NT2/D1 (cell line): ENCODE measurements around the gene WDR64.

Source experiments
- DNase-seq: peaks from one replicate; pipeline ENCODE4 v3.0.0-alpha.2; 2011; ENCODE audit warnings: low read depth, low spot score
- H3K27me3 ChIP-seq: 2 replicates; pipeline ENCODE4 v1.6.0; 2011; ENCODE audit warnings: mild to moderate bottlenecking; ENCODE audit not compliant: insufficient read length, insufficient read depth
- H3K36me3 ChIP-seq: 2 replicates; pipeline ENCODE4 v1.6.1; 2011; ENCODE audit warnings: mild to moderate bottlenecking, low read length, mixed read lengths; ENCODE audit not compliant: insufficient read depth, insufficient read length
- H3K4me1 ChIP-seq: 2 replicates; pipeline ENCODE4 v1.5.1; 2011; ENCODE audit not compliant: insufficient read depth, insufficient read length
- H3K4me3 ChIP-seq: 2 replicates; pipeline ENCODE4 v1.5.1; 2011; ENCODE audit warnings: low read depth; ENCODE audit not compliant: insufficient read length
- H3K9ac ChIP-seq: 2 replicates; pipeline ENCODE4 v1.6.0; 2011; ENCODE audit warnings: low read depth; ENCODE audit not compliant: insufficient read length
- H3K9me3 ChIP-seq: 2 replicates; pipeline ENCODE4 v1.5.1; 2011; ENCODE audit warnings: mild to moderate bottlenecking, low read length; ENCODE audit not compliant: insufficient read depth
- SUZ12 ChIP-seq: IDR thresholded peaks from 2 replicates; pipeline ENCODE4 v1.6.1; 2011; ENCODE audit not compliant: insufficient read length, insufficient read depth; ENCODE audit errors: extremely low read depth
- YY1 ChIP-seq: IDR thresholded peaks from 2 replicates; pipeline ENCODE4 v1.6.1; 2011; ENCODE audit not compliant: insufficient read length, insufficient read depth
- ZNF274 ChIP-seq: IDR thresholded peaks from 2 replicates; pipeline ENCODE4 v1.6.1; 2011; ENCODE audit warnings: mild to moderate bottlenecking, low read depth, low read length

The WDR64 gene

GRCh38 chr1:241611063-241611462 lies 41.0 kb upstream of the WDR64 start:
- H3K4me3 ChIP-seq: no peak overlapping the region
- H3K4me1 ChIP-seq: no peaks in the 10 kb centered on the region
- H3K27me3 ChIP-seq: no peaks in the 10 kb centered on the region
- no peaks in the 10 kb centered on the region for H3K36me3 ChIP-seq
- H3K9me3 ChIP-seq: no peaks in the 10 kb centered on the region
- no peak overlapping the region for H3K9ac ChIP-seq
- peak; percentile 35 for DNase-seq
- TF ChIP-seq YY1 (no peak), SUZ12 (no peak), ZNF274 (no peak)

- TF ChIP-seq ZNF274 (no peak), YY1 (no peak), SUZ12 (no peak)
- Histone ChIP-seq H3K9me3 (no peaks in the 10 kb centered on the region), H3K4me3 (no peak overlapping the region), H3K9ac (no peak overlapping the region), H3K4me1 (no peaks in the 10 kb centered on the region), H3K27me3 (no peaks in the 10 kb centered on the region), H3K36me3 (no peaks in the 10 kb centered on the region)
- no peak for DNase-seq
Observed at GRCh38 chr1:241611736-241612135, 40.3 kb upstream of the WDR64 start.

GRCh38 chr1:241612533-241613477 lies 39.3 kb upstream of the WDR64 start:
- Histone ChIP-seq H3K4me1 (no peaks in the 10 kb centered on the region), H3K9ac (no peak overlapping the region), H3K27me3 (no peaks in the 10 kb centered on the region), H3K9me3 (no peaks in the 10 kb centered on the region), H3K36me3 (no peaks in the 10 kb centered on the region), H3K4me3 (no peak overlapping the region)
- DNase-seq: no peak
- no peak for TF ChIP-seq SUZ12

GRCh38 chr1:241614144-241614543 lies 37.9 kb upstream of the WDR64 start:
- H3K9me3 ChIP-seq: no peaks in the 10 kb centered on the region
- no peak for DNase-seq
- no peaks in the 10 kb centered on the region for H3K36me3 ChIP-seq
- H3K27me3 ChIP-seq: no peaks in the 10 kb centered on the region
- H3K9ac ChIP-seq: no peak overlapping the region
- TF ChIP-seq SUZ12: no peak
- no peak for TF ChIP-seq ZNF274
- TF ChIP-seq YY1: no peak
- H3K4me3 ChIP-seq: no peak overlapping the region
- no peaks in the 10 kb centered on the region for H3K4me1 ChIP-seq

- H3K4me3 ChIP-seq: no peak overlapping the region
- no peaks in the 10 kb centered on the region for H3K9me3 ChIP-seq
- no peak for TF ChIP-seq ZNF274
- no peak for TF ChIP-seq SUZ12
- no peaks in the 10 kb centered on the region for H3K36me3 ChIP-seq
- no peak overlapping the region for H3K9ac ChIP-seq
- no peak for DNase-seq
- no peaks in the 10 kb centered on the region for H3K4me1 ChIP-seq
- H3K27me3 ChIP-seq: no peaks in the 10 kb centered on the region
Observed at GRCh38 chr1:241614572-241614971, 37.5 kb upstream of the WDR64 start.

- no peak overlapping the region for H3K9ac ChIP-seq
- H3K9me3 ChIP-seq: no peaks in the 10 kb centered on the region
- no peaks in the 10 kb centered on the region for H3K27me3 ChIP-seq
- no peaks in the 10 kb centered on the region for H3K36me3 ChIP-seq
- no peak for DNase-seq
- H3K4me3 ChIP-seq: no peak overlapping the region
- no peaks in the 10 kb centered on the region for H3K4me1 ChIP-seq
- no peak for TF ChIP-seq YY1
- no peak for TF ChIP-seq ZNF274
- TF ChIP-seq SUZ12: no peak
Observed at GRCh38 chr1:241615043-241615974, 36.8 kb upstream of the WDR64 start.

- H3K4me1 ChIP-seq: no peaks in the 10 kb centered on the region
- H3K36me3 ChIP-seq: no peaks in the 10 kb centered on the region
- TF ChIP-seq SUZ12: no peak
- TF ChIP-seq ZNF274: no peak
- TF ChIP-seq YY1: no peak
- H3K4me3 ChIP-seq: no peak overlapping the region
- no peaks in the 10 kb centered on the region for H3K9me3 ChIP-seq
- H3K9ac ChIP-seq: no peak overlapping the region
- H3K27me3 ChIP-seq: no peaks in the 10 kb centered on the region
- DNase-seq: no peak
Observed at GRCh38 chr1:241617426-241617825, 34.7 kb upstream of the WDR64 start.
